NOMO-1 treated with dmso at 0.1 percent for 144 hours (cell line): ENCODE measurements around the gene C12orf54.
"Not testable (repeated sequence)": the region's sequence is repeated elsewhere in the genome, so short reads cannot be mapped to it uniquely, and the experiment has no call there.

Experiments used
- DNase-seq: peaks from one replicate; lab custom pipeline; 2025; ENCODE audit not compliant: unreplicated experiment; lab: John Stamatoyannopoulos, UW

The C12orf54 gene

DNA sequence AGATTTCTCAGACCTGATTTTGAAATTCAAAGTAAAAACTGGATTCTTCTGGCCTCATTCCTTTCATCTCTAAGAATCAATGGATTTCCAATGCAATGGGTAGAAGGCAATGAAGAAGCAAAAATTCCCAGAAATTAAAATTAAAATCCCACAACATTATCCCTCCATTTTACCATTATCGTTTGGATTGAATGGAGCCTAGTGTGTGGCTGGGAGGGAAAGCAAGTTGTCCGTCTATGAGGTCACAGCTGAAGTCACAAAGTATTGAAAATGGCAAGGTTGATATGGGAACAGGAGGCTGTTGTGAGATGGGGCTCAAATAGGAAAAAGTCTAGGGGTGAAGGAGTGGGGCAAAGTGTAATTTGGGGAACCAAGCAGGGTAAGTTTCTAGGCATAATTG lies at the start of gene C12orf54:
C12orf54 (plus strand) TSS at position 301 of the 400 bp plus-strand sequence. CDS start 799 bp downstream, outside the sequence.
- DNase-seq: no peak

DNA sequence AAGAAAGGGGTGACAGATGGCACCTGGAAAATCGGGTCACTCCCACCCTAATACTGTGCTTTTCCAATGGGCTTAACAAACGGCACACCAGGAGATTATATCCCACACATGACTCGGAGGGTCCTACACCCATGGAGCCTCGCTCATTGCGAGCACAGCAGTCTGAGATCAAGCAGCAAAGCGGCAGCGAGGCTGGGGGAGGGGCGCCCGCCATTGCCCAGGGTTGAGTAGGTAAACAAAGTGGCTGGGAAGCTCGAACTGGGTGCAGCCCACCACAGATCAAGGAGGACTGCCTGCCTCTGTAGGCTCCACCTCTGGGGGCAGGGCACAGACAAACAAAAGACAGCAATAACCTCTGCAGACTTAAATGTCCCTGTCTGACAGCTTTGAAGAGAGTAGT lies 48.3 kb upstream of the C12orf54 start:
- DNase-seq: not testable (repeated sequence)

DNA sequence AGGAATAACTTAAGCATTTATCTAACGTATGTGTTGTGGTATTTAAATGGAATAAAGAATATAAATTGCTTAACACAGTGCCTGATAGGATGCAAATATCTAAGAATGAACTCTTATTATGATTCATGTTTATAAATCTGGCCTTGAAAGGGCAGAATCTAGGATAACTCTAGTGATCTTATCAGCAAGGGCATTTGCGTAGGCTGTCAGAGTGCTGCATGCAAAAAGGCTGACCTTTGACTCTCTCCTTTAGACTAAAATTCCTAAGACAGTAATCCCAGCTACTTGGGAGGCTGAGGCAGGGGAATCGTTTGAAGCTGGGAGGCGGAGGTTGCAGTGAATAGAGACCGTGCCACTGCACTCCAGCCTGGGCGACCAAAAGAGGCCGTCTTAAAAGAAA lies 41.2 kb upstream of the C12orf54 start:
- DNase-seq: no peak

DNA sequence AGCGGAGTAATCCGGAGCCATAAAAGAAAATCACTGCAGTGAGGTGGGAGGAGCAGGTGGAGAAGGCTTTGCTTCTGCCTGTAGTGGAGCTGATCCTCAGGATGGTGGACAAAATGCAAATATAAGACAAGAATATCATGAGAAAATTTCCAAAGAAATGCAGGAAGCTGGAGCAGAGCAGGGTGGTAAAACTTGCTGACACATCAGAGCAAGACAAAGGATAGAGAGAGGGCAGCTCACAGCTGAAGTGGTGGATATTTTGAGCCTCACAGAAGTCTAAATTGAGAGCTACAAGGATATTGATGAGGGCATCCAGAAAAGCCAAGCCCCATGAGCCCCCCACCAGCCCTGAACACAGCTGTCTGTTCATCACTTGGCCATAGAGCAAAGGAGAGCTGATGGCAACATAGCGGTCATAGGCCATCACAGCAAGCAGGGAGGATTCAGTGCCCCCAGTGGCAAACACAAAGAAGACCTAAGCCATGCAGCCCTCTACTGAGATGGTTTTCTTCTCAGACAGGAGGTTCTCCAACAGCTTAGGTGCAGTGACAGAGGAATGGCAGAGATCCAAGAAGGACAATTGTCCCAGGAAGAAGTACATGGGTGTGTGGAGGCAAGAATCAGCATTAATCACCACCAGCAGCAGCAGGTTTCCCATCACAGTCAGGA lies 40.0 kb upstream of the C12orf54 start:
- no peak for DNase-seq

DNA sequence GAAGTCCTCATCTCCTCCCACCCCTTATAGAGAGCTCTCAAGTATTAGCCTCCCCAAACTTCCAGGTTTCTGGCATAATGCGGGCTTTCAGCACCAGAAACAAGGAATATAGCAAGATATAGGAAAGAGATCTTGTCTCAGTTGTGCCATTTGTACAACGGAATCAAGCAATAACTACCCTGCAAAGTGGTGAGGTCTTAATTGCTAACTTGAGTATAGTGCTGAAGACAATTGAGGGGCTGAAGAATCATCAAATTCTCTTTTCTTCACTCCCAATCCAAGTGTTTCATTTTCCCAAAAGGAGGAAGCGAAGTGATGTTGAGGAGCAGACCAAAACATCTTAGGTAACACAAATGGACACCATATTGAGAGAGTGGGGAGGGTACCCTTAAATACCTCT lies 36.8 kb upstream of the C12orf54 start:
- DNase-seq: no peak

DNA sequence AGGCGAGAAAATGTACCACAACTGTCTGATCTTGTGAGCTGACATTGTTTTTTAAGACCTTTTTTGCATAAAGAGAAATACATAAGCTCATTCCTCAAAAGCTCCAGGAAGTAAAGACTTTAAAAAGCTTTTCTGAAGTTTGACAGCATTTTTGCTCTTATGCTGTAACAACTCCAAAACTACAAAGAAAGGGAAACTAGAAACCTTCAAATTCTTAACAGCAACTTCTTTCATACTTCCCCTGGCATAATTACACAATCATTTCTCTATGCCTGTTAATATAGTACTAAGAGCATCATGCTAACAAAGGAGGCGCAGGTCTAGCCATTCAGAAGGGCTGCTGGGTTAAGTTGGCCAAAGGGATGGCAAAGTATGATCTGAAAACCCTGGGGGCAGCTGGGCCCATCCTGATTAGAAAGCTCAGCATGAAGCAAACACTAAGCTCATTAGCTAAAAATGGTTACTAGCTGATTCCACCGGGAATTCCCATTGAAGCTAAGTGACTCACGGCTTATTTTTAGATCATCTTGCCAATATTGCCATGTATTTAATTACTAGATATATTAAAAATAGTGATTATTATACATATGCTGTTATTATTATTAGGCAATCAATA lies 36.0 kb upstream of the C12orf54 start:
- no peak for DNase-seq

DNA sequence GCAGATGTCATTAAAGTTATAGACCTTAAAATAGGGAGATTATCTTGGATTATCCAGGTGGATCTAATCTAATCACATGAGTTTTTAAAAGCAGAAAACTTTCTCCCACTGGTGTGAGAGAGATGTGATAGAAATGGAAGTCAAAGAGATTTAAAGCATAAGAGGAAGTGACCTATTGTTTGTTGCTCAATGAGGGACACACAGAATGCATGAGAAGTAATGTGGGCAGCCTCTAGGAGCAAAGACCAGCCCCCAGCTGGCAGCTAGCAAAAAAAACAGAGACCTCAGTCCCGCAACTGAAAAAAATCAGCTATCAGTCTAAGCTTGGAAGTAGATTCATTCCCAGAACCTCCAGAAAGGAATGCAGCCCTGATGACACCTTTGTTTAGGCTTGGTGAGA lies 34.5 kb upstream of the C12orf54 start:
- no peak for DNase-seq

DNA sequence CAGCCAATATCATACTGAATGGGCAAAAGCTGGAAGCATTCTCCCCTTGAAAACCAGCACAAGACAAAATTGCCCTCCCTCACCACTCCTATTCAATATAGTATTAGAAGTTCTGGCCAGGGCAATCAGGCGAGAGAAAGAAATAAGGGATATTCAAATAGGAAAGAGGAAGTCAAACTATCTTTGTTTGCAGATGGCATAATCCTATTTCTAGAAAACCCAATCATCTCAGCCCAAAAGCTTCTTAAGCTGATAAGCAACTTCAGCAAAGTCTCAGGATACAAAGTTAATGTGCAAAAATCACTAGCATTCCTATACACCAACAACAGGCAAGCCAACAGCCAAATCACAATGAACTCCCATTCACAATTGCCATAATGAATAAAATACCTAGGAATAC lies 30.9 kb upstream of the C12orf54 start:
- DNase-seq: no peak

DNA sequence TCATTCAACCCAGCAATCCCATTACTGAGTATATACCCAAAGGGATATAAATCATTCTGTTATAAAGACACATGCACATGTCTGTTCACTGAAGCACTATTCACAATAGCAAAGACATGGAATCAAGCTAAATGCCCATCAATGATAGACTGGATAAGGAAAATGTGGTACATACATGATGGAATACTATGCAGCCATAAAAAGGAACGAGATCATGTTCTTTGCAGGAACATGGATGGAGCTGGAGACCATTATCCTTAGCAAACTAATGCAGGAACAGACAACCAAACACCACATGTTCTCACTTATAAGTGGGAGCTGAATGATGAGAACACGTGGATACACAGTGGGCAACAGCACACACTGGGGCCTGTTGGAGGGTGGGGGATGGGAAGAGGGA lies 29.3 kb upstream of the C12orf54 start:
- DNase-seq: not testable (repeated sequence)

DNA sequence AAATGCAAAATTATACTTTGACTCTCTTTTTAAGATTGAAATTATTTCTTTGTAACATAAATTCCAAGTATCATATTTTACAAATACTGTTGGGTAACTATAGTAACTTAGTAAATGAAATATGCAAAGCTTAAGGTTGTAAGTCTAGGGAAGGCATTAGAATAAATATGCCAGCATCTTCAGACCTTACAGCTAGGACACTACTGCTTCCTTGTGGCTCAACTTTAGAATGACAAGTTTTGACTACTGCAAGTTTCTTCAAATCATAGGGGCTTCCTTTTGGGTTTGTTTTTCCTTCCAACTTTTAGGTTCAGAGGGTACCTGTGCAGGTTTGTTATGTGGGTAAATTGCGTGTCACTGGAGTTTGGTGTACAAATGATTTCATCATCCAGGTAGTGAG lies 27.6 kb upstream of the C12orf54 start:
- peak; percentile 33 for DNase-seq

DNA sequence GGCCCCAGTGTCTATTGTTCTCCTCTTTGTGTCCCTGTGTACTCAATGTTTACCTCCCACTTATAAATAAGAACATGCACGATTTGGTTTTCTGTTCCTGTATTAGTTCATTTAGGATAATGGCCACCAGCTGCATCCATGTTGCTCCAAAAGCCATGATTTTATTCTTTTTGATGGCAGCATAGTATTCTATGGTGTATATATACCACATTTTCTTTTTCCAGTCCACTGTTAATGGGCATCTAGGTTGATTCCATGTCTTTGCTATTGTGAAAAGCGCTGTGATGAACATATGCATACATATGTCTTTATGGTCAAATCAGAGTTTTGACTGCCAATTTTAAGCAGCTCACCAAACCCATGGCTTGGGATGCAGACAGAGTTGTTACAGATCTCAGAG lies 27.2 kb upstream of the C12orf54 start:
- no peak for DNase-seq

DNA sequence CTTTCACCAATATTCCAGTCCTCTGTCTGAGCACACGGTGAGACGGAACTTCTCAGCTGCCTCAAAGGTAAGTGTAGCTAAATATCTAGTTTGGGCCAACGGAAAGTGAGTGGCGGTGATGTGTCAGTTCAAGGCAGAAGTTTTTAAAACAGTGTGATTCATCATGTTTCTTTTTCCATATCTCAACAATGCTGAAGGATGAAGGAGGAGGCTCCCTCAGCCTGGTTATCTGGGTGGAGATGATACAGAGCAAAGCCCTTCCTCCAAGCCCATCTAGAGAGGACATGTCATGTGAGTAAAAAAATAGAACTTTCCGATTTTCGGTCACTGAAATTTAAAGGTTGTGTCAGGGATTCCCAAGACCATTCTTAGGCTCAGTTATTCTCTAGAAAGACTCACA lies 23.0 kb upstream of the C12orf54 start:
- no peak for DNase-seq

DNA sequence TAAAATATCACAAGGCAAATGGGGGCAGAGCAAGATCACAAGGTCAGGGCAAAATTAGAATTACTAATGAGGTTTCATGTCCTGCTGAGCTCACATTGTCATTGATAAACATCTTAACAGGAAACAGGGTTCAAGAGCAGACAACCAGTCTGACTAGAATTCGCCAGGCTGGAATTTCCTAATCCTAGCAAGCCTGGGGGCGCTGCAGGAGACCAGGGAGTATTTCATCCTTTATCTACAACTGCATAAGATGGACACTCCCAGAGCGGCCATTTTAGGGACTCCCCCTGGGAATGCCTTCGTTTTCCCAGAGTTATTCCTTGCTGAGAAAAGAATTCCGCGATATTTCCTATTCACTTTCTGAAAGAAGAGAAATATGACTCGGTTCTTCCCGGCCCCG lies 13.3 kb upstream of the C12orf54 start:
- DNase-seq: not testable (repeated sequence)

DNA sequence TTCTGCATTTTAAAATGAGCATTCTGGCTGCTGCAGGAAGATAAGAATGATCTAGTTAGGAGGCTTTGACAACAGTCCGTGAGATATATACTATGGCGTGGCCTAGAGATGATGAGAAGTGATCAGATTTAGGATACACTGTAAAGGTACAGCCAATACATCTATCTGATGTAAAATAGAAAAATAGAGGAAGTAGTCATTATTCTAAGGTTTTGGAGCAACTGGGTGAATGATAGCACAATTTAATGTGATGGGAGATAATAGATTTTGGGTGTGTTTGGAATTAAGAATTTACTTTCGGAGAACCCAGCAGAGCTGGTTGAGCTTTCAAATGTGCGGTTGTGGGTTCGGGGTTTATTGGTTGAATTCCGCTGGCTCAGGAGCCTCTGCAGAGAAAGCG lies 10.0 kb upstream of the C12orf54 start, which contains the start of gene ANP32D:
ANP32D (plus strand) TSS at position 301 of the 400 bp plus-strand sequence. CDS start 106 bp downstream, outside the sequence.
- DNase-seq: no peak

DNA sequence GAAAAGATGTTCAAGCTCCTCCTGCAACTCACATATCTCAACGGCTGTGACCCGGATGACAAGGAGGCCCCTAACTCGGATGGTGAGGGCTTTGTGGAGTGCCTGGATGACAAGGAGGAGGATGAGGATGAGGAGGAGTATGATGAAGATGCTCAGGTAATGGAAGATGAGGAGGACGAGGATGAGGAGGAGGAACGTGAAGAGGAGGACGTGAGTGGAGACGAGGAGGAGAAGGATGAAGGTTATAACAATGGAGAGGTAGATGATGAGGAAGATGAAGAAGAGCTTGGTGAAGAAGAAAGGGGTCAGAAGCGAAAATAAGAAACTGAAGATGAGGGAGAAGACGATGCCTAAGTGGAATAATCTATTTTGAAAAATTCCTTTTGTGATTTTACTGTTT lies 9.2 kb upstream of the C12orf54 start:
- DNase-seq: no peak

DNA sequence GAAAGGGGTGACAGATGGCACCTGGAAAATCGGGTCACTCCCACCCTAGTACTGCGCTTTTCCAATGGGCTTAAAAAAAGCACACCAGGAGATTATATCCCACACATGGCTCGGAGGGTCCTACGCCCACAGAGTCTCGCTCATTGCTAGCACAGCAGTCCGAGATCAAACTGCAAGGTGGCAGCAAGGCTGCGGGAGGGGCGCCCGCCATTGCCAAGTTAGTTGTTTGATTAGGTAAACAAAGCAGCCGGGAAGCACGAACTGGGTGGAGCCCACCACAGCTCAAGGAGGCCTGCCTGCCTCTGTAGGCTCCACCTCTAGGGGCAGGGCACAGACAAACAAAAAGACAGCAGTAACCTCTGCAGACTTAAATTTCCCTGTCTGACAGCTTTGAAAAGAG lies 7.8 kb upstream of the C12orf54 start:
- DNase-seq: not testable (repeated sequence)

DNA sequence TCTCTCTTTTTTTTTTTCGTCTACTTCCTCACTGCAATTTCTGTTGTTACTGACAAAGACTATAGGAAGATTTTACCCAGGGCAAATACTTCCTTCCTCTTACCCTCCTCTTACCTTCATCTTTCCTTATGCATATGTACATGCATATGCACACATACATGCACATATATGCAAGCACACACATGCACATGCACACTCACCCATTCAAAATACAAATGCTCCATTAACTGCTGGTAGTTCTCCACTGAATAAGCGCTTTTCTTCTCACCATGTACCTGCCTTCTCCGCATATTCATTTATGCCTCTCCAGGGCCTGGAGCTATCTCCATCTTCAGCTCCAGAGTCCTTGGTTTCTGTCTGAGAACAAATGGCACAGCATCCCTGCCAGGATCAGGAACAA lies 632 bp downstream of the C12orf54 start:
- no peak for DNase-seq

DNA sequence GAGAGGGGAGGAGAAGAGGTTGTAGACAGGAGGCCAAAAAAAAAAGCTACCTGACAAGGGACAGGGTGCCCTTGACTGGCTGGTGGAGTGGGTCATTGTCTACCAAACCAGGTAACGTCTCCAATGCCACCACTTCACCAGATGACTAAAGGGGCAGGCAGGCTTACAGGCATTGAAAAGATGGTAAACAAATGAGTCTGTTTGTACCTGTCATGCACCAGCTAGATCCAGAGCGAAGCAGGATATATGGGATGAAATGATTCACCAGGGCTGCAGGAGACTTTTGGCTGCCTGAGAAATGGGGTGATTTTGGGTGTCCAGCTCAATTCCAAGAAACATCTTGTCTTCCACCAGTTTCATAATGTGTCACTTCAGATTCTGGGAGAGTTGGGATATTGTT lies 4.0 kb downstream of the C12orf54 start:
- no peak for DNase-seq

DNA sequence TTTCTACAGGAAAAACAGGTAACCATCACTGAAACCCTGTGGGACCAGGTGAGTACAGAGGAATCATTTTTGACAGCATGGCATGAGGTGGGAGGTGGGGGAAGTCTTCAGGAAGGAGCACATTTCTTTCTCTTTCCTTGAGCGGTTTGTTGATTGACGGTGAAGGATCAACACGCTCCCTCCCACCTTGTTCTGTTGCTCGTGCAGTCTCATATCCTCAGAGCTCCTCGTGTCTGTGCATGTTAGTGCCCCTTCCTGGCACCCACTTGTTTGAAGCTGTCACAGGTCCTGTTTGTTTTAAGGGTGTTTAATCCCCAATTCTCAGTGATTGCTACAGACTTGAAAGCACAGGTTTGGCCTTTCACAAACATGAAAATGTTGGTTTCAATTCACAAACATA lies 4.4 kb downstream of the C12orf54 start:
- no peak for DNase-seq

DNA sequence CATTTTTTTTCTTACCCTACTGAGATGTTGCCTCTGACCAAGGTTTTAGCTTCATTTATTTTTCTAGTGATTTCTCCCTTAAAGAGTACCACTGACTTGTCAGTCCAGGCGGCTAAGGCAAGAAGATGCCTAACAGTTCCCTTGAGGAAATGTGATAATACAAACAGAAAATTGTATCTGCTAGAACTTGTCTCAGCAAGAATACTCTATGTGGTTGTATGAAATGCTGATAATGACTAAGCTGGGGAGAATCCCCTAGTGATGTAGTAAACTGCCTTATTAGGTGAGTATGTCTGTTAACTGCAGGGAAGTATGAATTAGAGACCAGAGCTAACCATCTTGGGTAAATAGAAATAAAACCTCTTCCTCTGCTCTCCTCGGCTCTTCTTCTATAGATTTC lies 6.7 kb downstream of the C12orf54 start:
- no peak for DNase-seq

DNA sequence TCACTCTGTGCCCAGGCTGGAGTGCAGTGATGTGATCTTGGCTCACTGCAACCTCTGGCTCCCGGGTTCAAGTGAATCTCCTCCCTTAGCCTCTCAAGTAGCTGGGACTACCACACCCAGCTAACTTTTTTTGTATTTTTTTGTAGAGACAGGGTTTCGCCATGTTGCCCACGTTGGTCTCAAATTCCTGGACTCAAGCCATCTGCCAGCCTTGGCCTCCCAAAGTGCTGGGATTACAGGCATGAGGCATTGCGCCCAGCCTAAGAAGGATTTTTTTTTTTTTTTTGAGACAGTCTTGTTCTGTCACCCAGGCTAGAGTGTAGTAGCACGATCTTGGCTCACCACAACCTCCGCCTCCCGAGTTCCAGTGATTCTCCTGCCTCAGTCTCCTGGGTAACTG lies 7.2 kb downstream of the C12orf54 start:
- DNase-seq: not testable (repeated sequence)

DNA sequence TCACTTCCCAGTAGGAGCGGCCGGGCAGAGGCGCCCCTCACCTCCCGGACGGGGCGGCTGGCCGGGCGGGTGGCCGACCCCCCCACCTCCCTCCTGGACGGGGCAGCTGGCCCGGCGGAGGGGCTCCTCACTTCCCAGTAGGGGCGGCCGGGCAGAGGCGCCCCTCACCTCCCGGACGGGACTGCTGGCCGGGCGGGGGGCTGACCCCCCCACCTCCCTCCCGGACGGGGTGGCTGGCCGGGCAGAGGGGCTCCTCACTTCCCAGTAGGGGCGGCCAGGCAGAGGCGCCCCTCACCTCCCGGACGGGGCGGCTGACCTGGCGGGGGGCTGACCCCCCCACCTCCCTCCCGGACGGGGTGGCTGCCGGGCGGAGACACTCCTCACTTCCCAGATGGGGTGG lies 18.0 kb downstream of the C12orf54 start:
- DNase-seq: not testable (repeated sequence)

DNA sequence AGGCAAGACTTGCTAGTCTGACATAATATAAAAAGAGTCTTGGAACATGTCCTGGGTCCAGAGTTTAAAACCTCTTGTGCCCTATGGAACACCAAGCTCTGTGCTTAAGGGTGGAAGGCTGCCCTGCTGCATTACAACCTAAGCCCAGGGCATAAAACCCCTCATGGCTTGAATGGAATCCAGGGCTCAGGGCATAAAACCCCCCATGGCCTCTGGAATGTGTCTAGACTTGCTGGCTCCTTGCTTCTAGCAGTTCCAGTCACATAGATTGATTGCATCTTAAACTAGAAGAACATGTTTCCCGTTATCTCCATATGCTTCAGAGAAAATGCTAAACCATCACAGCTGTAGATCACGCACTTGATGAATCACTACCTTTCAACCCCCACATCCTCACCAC lies 24.5 kb downstream of the C12orf54 start:
- DNase-seq: not testable (repeated sequence)
